Sigmoid colon (tissue), 7 donors: ENCODE results near the gene PRSS8. TPM values are rescaled to one million over a fixed set of nuclear protein-coding genes. Genes with fewer than 3 reads are reported as not detected.
A peak's percentile ranks its signal among the peaks of the same experiment; 100 is the strongest.

Experiments
- DNase-seq: peaks from one replicate; pipeline ENCODE4 v3.0.0-alpha.2; 2019
- H3K27ac ChIP-seq, 4 donors: fragments of 200-600 bp; sonication (generic); one replicate each; pipeline ENCODE4 v1.5.1; 2016 to 2019; ENCODE audit warnings: mild to moderate bottlenecking in 1 of 4
- H3K27me3 ChIP-seq, 3 donors: fragments of 200-600 bp; sonication (generic); one replicate each; pipeline ENCODE4 v1.5.1; 2019; ENCODE audit warnings: mild to moderate bottlenecking in 1 of 3
- H3K36me3 ChIP-seq, 4 donors: fragments of 200-600 bp; sonication (generic); one replicate each; pipeline ENCODE4 v1.5.1; 2016 to 2019
- H3K4me1 ChIP-seq, 4 donors: fragments of 200-600 bp; sonication (generic); one replicate each; pipeline ENCODE4 v1.5.1; 2017 to 2019
- H3K4me3 ChIP-seq, 4 donors: fragments of 200-600 bp; sonication (generic); one replicate each; pipeline ENCODE4 v1.5.1; 2017 to 2019; ENCODE audit warnings: mild to moderate bottlenecking in 2 of 4, moderate library complexity in 1 of 4
- H3K9me3 ChIP-seq, 4 donors: fragments of 200-600 bp in 3 of 4; sonication (generic) in 3 of 4; one replicate each; pipeline versions ENCODE4 v1.5.1 to v1.6.1; 2013 to 2019
- EP300 ChIP-seq, 4 donors: sonication (generic); formaldehyde crosslinking; IDR thresholded peaks; one replicate each; pipeline ENCODE4 v1.6.1; 2017; ENCODE audit warnings: antibody characterized with exemption in 4 of 4
- POLR2A ChIP-seq, 2 donors: fragments of 450-650 bp; IDR thresholded peaks; one replicate each; pipeline ENCODE4 v1.6.1; 2016; ENCODE audit warnings: antibody characterized with exemption in 2 of 2, mild to moderate bottlenecking in 2 of 2, moderate library complexity in 2 of 2
- POLR2AphosphoS5 ChIP-seq, 4 donors: sonication (generic); formaldehyde crosslinking; IDR thresholded peaks; one replicate each; pipeline ENCODE4 v1.6.1; 2017; ENCODE audit warnings: antibody characterized with exemption in 4 of 4
- WGBS, 2 donors: extraction: QIAGEN DNeasy Blood & Tissue Kit; methylation state at CpG; one replicate each; pipeline ENCODE4 v1.1.7; 2013; 5-methylcytosine and 5-hydroxymethylcytosine counted together
- intact Hi-C: fragments of 100-400 bp; cut with DNase I; formaldehyde crosslinking; loops from one replicate; pipeline ENCODE4 v1.15.1; 2023
- polyA plus RNA-seq, 3 donors: library from polyadenylated mRNA; stranded (reverse); fragments of 200-250 nt; gene quantifications; one replicate each; pipeline ENCODE4 v1.2.3, GENCODE V29; 2013
- total RNA-seq, 4 donors: library from RNA; depleted of rRNA; stranded (reverse); fragments of >200 nt; gene quantifications; one replicate each; pipeline ENCODE4 v1.1.0, GENCODE V29; 2016
- TF ChIP-seq, protein P1 (sequence below), 4 experiments: fragments of 450-650 bp in 3 of 4; fragments of 200-600 bp in 1 of 4; IDR thresholded peaks; one replicate each; pipeline ENCODE4 v1.5.1; 2016 to 2019; ENCODE audit warnings: antibody characterized with exemption in 4 of 4, mild to moderate bottlenecking in 3 of 4, moderate library complexity in 2 of 4
- donor health status: healthy with polysubstance abuse.
- donor health status: Bipolar disorder and iron deficiency.
- donor health status: healthy.

Gene PRSS8
- total RNA-seq (1 to 10 TPM in 2 of 4 donors, under 1 TPM in 1, not detected in 1; 0.16 to 3.2 (median 1.1) TPM), polyA plus RNA-seq (100 to 1,000 TPM in 1 of 3 donors, 10 to 100 TPM in 2; 54.7 to 342 (median 84.4) TPM)

GRCh38 chr16:31135535-31136286 is at the start of gene PRSS8:
TSS of gene PRSS8 (minus strand) at chr16:31135727. CDS start at chr16:31135498, 229 bp downstream.
- TF ChIP-seq EP300 (IDR thresholded peaks at IDR 0.05) (no peak), POLR2AphosphoS5 (IDR thresholded peaks at IDR 0.05) (peak in 1 of 4 donors; percentile 61), POLR2A (IDR thresholded peaks at IDR 0.05) (peak in 1 of 2 donors; percentile 79)
- TF ChIP-seq, protein P1, sequence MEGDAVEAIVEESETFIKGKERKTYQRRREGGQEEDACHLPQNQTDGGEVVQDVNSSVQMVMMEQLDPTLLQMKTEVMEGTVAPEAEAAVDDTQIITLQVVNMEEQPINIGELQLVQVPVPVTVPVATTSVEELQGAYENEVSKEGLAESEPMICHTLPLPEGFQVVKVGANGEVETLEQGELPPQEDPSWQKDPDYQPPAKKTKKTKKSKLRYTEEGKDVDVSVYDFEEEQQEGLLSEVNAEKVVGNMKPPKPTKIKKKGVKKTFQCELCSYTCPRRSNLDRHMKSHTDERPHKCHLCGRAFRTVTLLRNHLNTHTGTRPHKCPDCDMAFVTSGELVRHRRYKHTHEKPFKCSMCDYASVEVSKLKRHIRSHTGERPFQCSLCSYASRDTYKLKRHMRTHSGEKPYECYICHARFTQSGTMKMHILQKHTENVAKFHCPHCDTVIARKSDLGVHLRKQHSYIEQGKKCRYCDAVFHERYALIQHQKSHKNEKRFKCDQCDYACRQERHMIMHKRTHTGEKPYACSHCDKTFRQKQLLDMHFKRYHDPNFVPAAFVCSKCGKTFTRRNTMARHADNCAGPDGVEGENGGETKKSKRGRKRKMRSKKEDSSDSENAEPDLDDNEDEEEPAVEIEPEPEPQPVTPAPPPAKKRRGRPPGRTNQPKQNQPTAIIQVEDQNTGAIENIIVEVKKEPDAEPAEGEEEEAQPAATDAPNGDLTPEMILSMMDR (IDR thresholded peaks at IDR 0.05), result no peak
- Histone ChIP-seq H3K4me3 (peak within 1 kb of the TSS in 1 of 4 donors; percentile 24), H3K4me1 (peaks cover 0 to 8% (median 3%) of the 10 kb centered on the region in 4 donors), H3K27me3 (peaks cover 5 to 22% (median 6%) of the 10 kb centered on the region in 3 donors), H3K27ac (peak within 1 kb of the TSS in 1 of 4 donors; percentile 7), H3K36me3 (peaks cover 14 to 18% (median 17%) of the 10 kb centered on the region in 4 donors), H3K9me3 (no peaks in the 10 kb centered on the region)
- WGBS, 2 donors, result 15 to 59% methylated on average over 22 of the region's 22 CpGs
- intact Hi-C loops, result no loop called here
- no peak for DNase-seq

DNA sequence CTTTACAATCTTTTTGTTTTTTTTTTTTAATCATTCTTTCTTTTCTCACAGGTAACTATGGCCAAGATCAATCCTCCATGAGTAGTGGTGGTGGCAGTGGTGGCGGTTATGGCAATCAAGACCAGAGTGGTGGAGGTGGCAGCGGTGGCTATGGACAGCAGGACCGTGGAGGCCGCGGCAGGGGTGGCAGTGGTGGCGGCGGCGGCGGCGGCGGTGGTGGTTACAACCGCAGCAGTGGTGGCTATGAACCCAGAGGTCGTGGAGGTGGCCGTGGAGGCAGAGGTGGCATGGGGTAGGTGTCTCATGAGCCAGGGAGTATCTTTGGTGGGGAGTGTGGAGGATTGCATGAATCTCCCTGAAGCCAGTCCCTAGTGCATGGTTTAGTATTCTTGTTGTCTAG is 49.4 kb upstream of the PRSS8 start:
- no peak for TF ChIP-seq EP300 (IDR thresholded peaks at IDR 0.05)
- TF ChIP-seq, protein P1 (IDR thresholded peaks at IDR 0.05), result no peak
- TF ChIP-seq POLR2A (IDR thresholded peaks at IDR 0.05), result no peak
- TF ChIP-seq POLR2AphosphoS5 (IDR thresholded peaks at IDR 0.05), result no peak
- DNase-seq, result no peak
- intact Hi-C loops, result loop anchor here (10.0 kb wide), 1 partner anchor 690 kb away; the partner anchor contains the start of gene ZNF267
- H3K36me3 ChIP-seq, result peaks cover 59 to 77% (median 72%) of the 10 kb centered on the region in 4 donors
- H3K27ac ChIP-seq, result no peak overlapping the region
- WGBS, 2 donors, result 97% methylated on average over 14 of the region's 14 CpGs
- no peaks in the 10 kb centered on the region for H3K9me3 ChIP-seq
- no peaks in the 10 kb centered on the region for H3K27me3 ChIP-seq
- peaks cover 0 to 37% (median 34%) of the 10 kb centered on the region in 4 donors for H3K4me1 ChIP-seq
- H3K4me3 ChIP-seq, result no peak overlapping the region

- Histone ChIP-seq H3K4me1 (peaks cover 0 to 43% (median 40%) of the 10 kb centered on the region in 4 donors), H3K9me3 (no peaks in the 10 kb centered on the region), H3K4me3 (no peak overlapping the region), H3K27ac (no peak overlapping the region), H3K27me3 (no peaks in the 10 kb centered on the region), H3K36me3 (peaks cover 47 to 65% (median 61%) of the 10 kb centered on the region in 4 donors)
- no peak for TF ChIP-seq EP300 (IDR thresholded peaks at IDR 0.05)
- TF ChIP-seq POLR2AphosphoS5 (IDR thresholded peaks at IDR 0.05), result no peak
- no peak for TF ChIP-seq POLR2A (IDR thresholded peaks at IDR 0.05)
- TF ChIP-seq, protein P1 (IDR thresholded peaks at IDR 0.05), result no peak
- WGBS, 2 donors, result 85 to 88% methylated on average over 10 of the region's 10 CpGs
- DNase-seq, result no peak
- intact Hi-C loops, result loop anchor here (10.0 kb wide), 1 partner anchor 691 kb away; the partner anchor contains the start of gene ZNF267
These were observed 48.2 kb upstream of the PRSS8 start for GRCh38 chr16:31183432-31184428.

GRCh38 chr16:31182391-31182790 is 46.9 kb upstream of the PRSS8 start:
- Histone ChIP-seq H3K36me3 (peaks cover 38 to 52% (median 47%) of the 10 kb centered on the region in 4 donors), H3K27me3 (no peaks in the 10 kb centered on the region), H3K4me3 (peak overlapping the region in 3 of 4 donors; percentile 91 to 94 (median 93)), H3K4me1 (peaks cover 0 to 46% (median 42%) of the 10 kb centered on the region in 4 donors), H3K9me3 (no peaks in the 10 kb centered on the region), H3K27ac (peak overlapping the region in 1 of 4 donors; percentile 31)
- TF ChIP-seq POLR2AphosphoS5 (IDR thresholded peaks at IDR 0.05) (no peak), POLR2A (IDR thresholded peaks at IDR 0.05) (no peak), EP300 (IDR thresholded peaks at IDR 0.05) (no peak)
- TF ChIP-seq, protein P1 (IDR thresholded peaks at IDR 0.05), result no peak
- no peak for DNase-seq
- 37 to 41% methylated on average over 7 of the region's 7 CpGs for WGBS, 2 donors
- intact Hi-C loops, result loop anchor here (10.0 kb wide), 1 partner anchor 692 kb away; the partner anchor contains the start of gene ZNF267
